ENCODE measurements around the gene MMP17. TPM values are rescaled to one million over a fixed set of nuclear protein-coding genes. Genes with fewer than 3 reads are reported as not detected.
"Not testable (repeated sequence)": the region's sequence is repeated elsewhere in the genome, so short reads cannot be mapped to it uniquely, and the experiment has no call there.

MMP17 gene
- total and polyA plus RNA-seq, 2 donors (not counting 1 experiment from before 2014, with no cell fraction given), result 14.8 to 140 TPM

GRCh38 chr12:131878436-131878835 lies 50.2 kb downstream of the MMP17 start:
- H3K9me3 ChIP-seq (ENCODE audit: control extremely low read depth in 1 of 3, control insufficient read depth in 2 of 3, insufficient read depth in 1 of 3, low read length in 2 of 3); H3K4me2 ChIP-seq (replicated peaks; ENCODE audit: low read depth, low read length, poor library complexity, severe bottlenecking); H3K79me2 ChIP-seq (ENCODE audit: control insufficient read depth, insufficient read depth, low read length); ATAC-seq (ENCODE audit: low read depth); POLR2A ChIA-PET; DNase-seq; H3K4me1 ChIP-seq (ENCODE audit: control insufficient read depth in 2 of 2, insufficient read depth in 2 of 2, low read length in 2 of 2); H3K36me3 ChIP-seq (replicated peaks in 1 of 2; ENCODE audit: control extremely low read depth in 1 of 2, control insufficient read depth in 1 of 2, extremely low read depth in 1 of 2, insufficient read depth in 2 of 2, low read length in 1 of 2); H3K4me1 Mint-ChIP-seq; H4K20me1 ChIP-seq (ENCODE audit: control insufficient read depth, insufficient read depth, low read length, poor library complexity, severe bottlenecking); H3K4me3 Mint-ChIP-seq; H3K27me3 ChIP-seq (replicated peaks in 1 of 4; ENCODE audit: control extremely low read depth in 1 of 4, control insufficient read depth in 3 of 4, insufficient read depth in 4 of 4, low read length in 3 of 4); H3K27me3 Mint-ChIP-seq; H3K9me3 Mint-ChIP-seq (ENCODE audit: insufficient read depth); intact Hi-C loops (cut with micrococcal nuclease); CTCF ChIA-PET; H2AFZ ChIP-seq (ENCODE audit: insufficient read depth, low read depth, low read length, poor library complexity, severe bottlenecking); H3K27ac Mint-ChIP-seq; H3K4me3 ChIP-seq (ENCODE audit: control extremely low read depth in 1 of 5, extremely low read depth in 1 of 5, insufficient read depth in 1 of 5, low read depth in 2 of 5, low read length in 4 of 5); H3K27ac ChIP-seq (ENCODE audit: low read length in 2 of 2); H3K9ac ChIP-seq (ENCODE audit: low read length): not testable (repeated sequence)
- WGBS (ENCODE audit: insufficient coverage), result no CpG with 5 or more reads among the region's 3 CpGs

DNA sequence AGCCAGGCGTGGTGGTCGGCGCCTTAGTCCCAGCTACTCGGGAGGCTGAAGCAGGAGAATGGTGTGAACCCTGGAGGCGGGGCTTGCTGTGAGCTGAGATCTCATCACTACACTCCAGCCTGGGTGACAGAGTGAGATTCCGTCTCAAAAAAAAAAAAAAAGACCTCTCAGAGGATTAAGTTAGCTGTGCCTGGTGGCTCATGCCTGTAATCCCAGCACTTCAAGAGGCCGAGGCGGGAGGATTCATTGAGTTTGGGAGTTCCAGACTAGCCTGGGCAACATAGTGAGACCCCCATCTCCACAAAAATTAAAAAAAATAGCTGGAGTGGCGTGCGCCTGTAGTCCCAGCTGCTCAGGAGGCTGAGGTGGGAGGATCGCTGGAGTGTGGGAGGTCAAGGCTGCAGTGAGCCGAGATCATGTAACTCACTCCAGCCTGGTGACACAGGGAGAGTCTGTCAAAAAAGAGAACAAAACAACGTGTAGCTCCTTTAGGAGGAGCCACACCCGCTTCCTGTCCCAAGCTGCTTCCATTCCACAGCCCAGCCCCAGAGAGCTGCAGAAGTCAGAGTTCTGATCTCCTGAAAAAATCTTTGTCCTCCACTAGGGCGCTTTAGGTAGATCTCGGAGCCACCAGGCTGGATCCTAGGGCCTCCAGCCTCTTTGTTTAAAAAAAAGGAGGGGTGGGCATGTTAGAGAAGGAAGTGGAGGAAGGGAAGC lies 54.8 kb downstream of the MMP17 start:
- WGBS (ENCODE audit: insufficient coverage), result 85% methylated on average over 8 of the region's 16 CpGs
- POLR2A ChIA-PET, result no interaction called here

More for the DNA sequence above, 54.8 kb downstream of the MMP17 start:
- Histone ChIP-seq H3K4me3 (ENCODE audit: control extremely low read depth in 1 of 5, extremely low read depth in 1 of 5, insufficient read depth in 1 of 5, low read depth in 2 of 5, low read length in 4 of 5) (no peak overlapping the region), H3K4me1 (ENCODE audit: control insufficient read depth in 2 of 2, insufficient read depth in 2 of 2, low read length in 2 of 2) (peaks cover 0 to 3% of the 10 kb centered on the region in 2 donors), H3K27ac (ENCODE audit: low read length in 2 of 2) (no peak overlapping the region), H3K36me3 (replicated peaks in 1 of 2; ENCODE audit: control extremely low read depth in 1 of 2, control insufficient read depth in 1 of 2, extremely low read depth in 1 of 2, insufficient read depth in 2 of 2, low read length in 1 of 2) (no peaks in the 10 kb centered on the region), H3K9me3 (ENCODE audit: control extremely low read depth in 1 of 3, control insufficient read depth in 2 of 3, insufficient read depth in 1 of 3, low read length in 2 of 3) (peaks cover 0 to 4% (median 3%) of the 10 kb centered on the region in 3 donors), H3K4me2 (replicated peaks; ENCODE audit: low read depth, low read length, poor library complexity, severe bottlenecking) (no peak overlapping the region), H3K27me3 (replicated peaks in 1 of 4; ENCODE audit: control extremely low read depth in 1 of 4, control insufficient read depth in 3 of 4, insufficient read depth in 4 of 4, low read length in 3 of 4) (no peaks in the 10 kb centered on the region), H2AFZ (ENCODE audit: insufficient read depth, low read depth, low read length, poor library complexity, severe bottlenecking) (no peak overlapping the region), H3K9ac (ENCODE audit: low read length) (no peak overlapping the region), H3K79me2 (ENCODE audit: control insufficient read depth, insufficient read depth, low read length) (no peaks in the 10 kb centered on the region), H4K20me1 (ENCODE audit: control insufficient read depth, insufficient read depth, low read length, poor library complexity, severe bottlenecking) (no peaks in the 10 kb centered on the region)
- DNase-seq (no peak), ATAC-seq (ENCODE audit: low read depth) (no peak)
- Mint-ChIP-seq H3K4me1 (no peaks in the 10 kb centered on the region), H3K27me3 (peaks cover 6% of the 10 kb centered on the region), H3K9me3 (ENCODE audit: insufficient read depth) (peaks cover 6% of the 10 kb centered on the region), H3K27ac (no peak overlapping the region), H3K4me3 (no peak overlapping the region)
- no peak for TF ChIP-seq CTCF (IDR thresholded peaks at IDR 0.05)
- TF ChIP-seq EZH2 (IDR thresholded peaks at IDR 0.05; ENCODE audit: borderline replicate concordance, insufficient read depth, low read depth, low read length, poor library complexity, severe bottlenecking), result no peak
- intact Hi-C loops (cut with micrococcal nuclease), result no loop called here
- CTCF ChIA-PET, result no interaction called here
